GM12891 (cell line): Measurements from ENCODE around the gene JMJD7.

Source experiments
- PAX5 ChIP-seq: IDR thresholded peaks from 2 replicates; pipeline ENCODE4 v1.6.1; 2011; ENCODE audit warnings: low read length, moderate library complexity, mild to moderate bottlenecking; ENCODE audit not compliant: insufficient read depth, severe bottlenecking
- POLR2A ChIP-seq: IDR thresholded peaks from 2 replicates; pipeline ENCODE4 v1.6.1; 2011; ENCODE audit warnings: low read depth, low read length, control low read depth
- POLR2AphosphoS5 ChIP-seq: IDR thresholded peaks from 2 replicates; pipeline ENCODE4 v1.6.1; 2011; ENCODE audit warnings: low read depth, low read length, control low read depth
- POU2F2 ChIP-seq: IDR thresholded peaks from 2 replicates; pipeline ENCODE4 v1.6.1; 2011; ENCODE audit warnings: low read depth, mild to moderate bottlenecking, control low read depth, low read length, moderate library complexity
- SPI1 ChIP-seq: IDR thresholded peaks from 2 replicates; pipeline ENCODE4 v1.6.1; 2011; ENCODE audit warnings: low read depth, low read length, control low read depth
- TAF1 ChIP-seq: IDR thresholded peaks from 2 replicates; pipeline ENCODE4 v1.6.1; 2011; ENCODE audit warnings: low read depth, low read length, control low read depth

DNA sequence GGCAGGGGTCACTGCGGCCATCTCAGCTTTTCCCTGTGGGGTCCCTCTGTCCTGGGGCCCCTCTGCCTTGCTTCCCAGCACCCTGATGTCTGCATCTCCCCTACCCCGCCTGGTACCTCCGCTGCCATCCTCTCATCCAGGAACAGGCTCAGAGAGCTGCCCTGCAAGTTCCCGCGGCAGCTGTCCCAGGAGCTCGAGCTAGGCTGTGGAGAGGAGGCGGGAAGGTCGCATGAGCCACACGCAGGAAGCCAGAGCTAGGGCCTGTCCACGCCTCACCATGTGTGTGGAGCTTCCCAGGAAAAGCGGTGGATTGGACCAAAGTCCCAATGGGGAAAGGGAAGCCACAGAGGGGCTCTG is 23.3 kb downstream of the JMJD7 start:
- TF ChIP-seq POLR2AphosphoS5 = no peak
- TF ChIP-seq POLR2A = no peak
- TF ChIP-seq TAF1 = no peak
- TF ChIP-seq POU2F2 = no peak
- TF ChIP-seq PAX5 = no peak
- TF ChIP-seq SPI1 = no peak
